GM12874 (cell line): Measurements from ENCODE around the gene ATG101.

ENCODE experiments used
- TF ChIP-seq, protein P1 (sequence below): IDR thresholded peaks from 2 replicates; pipeline ENCODE4 v1.5.1; 2011; ENCODE audit warnings: low read depth, mild to moderate bottlenecking, control low read depth, low read length, moderate library complexity; ENCODE audit not compliant: insufficient read depth

Gene ATG101

GRCh38 chr12:52050758-52051541 lies 18.8 kb upstream of the ATG101 start, which contains the start of gene NR4A1:
Gene NR4A1, plus strand, starts transcription at chr12:52051442. Its CDS starts 2,887 bp downstream, at chr12:52054329.
- TF ChIP-seq, protein P1, sequence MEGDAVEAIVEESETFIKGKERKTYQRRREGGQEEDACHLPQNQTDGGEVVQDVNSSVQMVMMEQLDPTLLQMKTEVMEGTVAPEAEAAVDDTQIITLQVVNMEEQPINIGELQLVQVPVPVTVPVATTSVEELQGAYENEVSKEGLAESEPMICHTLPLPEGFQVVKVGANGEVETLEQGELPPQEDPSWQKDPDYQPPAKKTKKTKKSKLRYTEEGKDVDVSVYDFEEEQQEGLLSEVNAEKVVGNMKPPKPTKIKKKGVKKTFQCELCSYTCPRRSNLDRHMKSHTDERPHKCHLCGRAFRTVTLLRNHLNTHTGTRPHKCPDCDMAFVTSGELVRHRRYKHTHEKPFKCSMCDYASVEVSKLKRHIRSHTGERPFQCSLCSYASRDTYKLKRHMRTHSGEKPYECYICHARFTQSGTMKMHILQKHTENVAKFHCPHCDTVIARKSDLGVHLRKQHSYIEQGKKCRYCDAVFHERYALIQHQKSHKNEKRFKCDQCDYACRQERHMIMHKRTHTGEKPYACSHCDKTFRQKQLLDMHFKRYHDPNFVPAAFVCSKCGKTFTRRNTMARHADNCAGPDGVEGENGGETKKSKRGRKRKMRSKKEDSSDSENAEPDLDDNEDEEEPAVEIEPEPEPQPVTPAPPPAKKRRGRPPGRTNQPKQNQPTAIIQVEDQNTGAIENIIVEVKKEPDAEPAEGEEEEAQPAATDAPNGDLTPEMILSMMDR, result no peak

DNA sequence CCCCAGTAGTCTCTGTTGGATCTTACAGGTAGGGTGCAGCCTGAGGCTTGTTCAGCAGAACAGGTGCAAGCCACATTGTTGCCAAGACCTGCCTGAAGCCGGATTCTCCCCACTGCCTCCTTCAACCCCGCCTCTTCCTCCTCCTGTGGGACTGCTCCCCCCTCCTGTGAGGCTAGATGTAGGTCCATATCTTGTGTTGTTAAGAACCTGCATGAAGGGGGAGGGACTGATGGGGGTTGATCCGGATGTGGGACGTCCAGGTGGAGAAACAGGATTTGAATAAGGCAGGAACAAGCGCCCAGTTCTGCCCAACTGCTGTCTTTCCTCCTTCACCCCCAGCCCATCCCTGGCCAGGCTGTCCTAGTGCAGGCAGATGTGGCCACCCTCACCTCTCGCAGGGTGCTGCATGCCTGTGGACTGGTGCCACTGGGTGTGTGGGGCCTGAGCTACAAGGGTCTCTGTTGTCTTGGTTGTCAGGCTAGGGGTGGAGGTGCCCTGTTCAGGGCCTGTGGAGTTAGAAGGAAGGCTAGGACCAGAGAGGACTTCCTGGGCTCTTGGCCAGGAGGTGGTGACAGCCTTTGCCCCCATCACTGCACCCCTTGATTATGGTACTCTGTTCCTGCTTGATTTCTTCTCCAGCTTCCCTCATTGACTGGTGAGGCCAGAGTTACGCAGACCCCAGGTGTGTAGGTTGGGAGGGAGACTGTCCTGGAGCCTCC lies 17.2 kb upstream of the ATG101 start:
- TF ChIP-seq, protein P1, result no peak

GRCh38 chr12:52053536-52054209 lies 16.1 kb upstream of the ATG101 start:
- TF ChIP-seq, protein P1, result no peak

GRCh38 chr12:52054231-52054832 lies 15.4 kb upstream of the ATG101 start:
- TF ChIP-seq, protein P1, result no peak

DNA sequence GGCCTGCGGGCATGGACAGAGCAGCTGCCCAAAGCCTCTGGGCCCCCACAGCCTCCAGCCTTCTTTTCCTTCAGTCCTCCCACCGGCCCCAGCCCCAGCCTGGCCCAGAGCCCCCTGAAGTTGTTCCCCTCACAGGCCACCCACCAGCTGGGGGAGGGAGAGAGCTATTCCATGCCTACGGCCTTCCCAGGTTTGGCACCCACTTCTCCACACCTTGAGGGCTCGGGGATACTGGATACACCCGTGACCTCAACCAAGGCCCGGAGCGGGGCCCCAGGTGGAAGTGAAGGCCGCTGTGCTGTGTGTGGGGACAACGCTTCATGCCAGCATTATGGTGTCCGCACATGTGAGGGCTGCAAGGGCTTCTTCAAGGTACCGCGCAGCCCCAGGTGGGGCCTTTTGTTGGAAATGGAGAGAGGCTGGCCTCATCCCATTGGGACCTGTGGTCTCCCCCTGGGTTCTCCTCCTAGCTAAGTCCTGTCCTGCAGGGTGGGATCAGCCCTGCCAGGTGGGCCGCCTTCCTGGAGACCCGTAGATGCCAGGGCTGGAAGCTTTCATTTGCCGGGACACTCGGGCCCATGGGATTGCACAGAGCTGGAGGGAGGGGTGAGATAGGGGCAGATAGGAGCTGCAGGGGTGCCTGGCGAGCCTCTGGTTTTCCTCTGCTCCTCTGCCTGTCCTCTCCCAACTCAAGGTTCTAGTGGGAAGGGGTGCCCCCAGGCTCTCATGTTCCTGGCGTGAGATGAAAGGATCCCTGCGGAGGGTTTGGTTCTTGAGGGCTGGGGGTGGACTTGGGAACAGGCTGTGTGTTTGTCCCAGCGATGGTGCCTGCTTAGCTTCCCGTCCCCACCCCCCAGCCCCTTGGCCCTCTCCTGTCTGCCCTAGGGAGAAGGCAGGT lies 14.7 kb upstream of the ATG101 start:
- TF ChIP-seq, protein P1, result no peak

DNA sequence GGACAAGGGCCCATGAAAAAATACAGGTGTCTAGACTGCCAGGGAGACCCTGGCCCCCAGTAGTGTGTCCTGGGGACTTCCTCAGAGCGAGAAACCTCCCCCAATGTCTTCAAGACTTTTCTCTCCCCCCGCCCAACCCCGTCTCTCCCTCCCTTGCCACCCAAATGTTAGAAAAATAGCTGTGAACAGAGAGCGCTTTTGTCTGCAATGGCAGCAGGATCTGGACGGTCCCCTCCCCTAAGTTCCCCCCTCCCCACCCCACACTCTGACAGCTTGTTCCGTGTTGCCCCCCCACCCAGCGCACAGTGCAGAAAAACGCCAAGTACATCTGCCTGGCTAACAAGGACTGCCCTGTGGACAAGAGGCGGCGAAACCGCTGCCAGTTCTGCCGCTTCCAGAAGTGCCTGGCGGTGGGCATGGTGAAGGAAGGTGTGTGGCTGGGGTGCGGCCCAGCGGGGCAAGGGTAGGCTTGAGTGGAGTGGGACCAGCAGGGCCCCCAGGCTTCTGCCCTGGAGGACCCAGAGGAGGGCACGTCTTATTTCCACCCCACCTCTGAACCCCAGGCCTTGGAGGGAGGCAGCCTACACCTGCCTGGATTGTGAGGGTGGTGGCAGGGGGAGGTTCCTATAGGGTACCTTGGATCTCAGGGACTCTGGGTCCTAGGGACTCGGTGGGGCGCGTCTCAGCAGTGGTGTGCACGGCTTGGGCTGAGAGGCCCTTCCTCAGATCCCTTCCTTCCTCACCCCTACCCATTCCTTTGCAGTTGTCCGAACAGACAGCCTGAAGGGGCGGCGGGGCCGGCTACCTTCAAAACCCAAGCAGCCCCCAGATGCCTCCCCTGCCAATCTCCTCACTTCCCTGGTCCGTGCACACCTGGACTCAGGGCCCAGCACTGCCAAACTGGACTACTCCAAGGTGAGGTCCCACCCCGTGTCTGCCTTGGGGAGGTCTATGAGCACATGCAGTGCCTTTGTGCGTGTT lies 13.8 kb upstream of the ATG101 start:
- TF ChIP-seq, protein P1, result no peak
